TTC549 (cell line): ENCODE data around the gene CADM1.

Source experiments
- FAIRE-seq: peaks from 2 replicates; lab custom pipeline; 2012; peaks lifted over from hg19 to GRCh38; lab: Jason Lieb, UNC

CADM1 gene

DNA sequence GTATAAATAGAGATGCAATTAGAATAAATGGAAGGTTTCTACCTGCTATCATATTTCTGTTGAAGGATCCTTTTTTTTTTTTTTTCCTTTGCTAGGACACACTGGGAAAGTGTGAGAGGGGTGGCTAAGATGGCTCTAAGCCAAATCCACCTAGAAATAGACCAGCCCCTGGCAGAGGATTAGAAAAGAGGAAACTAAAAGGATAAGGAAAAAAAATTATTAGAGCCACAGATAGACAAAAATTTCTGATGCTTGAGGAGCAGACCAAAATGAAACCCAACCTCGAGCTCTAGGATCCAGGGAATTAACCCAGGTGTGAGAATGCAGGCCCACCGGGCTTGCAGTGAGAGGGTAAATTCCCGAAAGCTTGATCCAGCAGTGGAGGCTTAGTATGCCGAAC lies 262.3 kb downstream of the CADM1 start:
- FAIRE-seq: no peak

DNA sequence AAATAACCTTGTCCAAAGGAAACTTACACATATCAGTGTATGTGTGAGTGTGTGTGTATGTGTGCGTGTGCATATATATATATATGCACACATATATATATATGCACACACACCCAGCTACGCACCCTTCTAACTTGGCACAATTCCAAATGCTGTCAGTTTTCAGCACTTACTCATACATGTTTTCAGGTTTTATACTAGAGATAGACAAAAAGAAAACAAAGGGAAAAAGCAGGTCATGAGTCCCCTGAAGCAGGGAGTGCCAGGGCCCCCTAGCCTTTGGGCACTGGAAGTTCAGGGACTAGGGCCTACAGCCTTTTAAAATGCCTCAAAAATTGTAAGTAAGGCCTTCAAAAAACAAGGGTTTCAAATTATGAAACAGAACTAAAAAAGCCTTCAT lies 265.4 kb downstream of the CADM1 start:
- no peak for FAIRE-seq

DNA sequence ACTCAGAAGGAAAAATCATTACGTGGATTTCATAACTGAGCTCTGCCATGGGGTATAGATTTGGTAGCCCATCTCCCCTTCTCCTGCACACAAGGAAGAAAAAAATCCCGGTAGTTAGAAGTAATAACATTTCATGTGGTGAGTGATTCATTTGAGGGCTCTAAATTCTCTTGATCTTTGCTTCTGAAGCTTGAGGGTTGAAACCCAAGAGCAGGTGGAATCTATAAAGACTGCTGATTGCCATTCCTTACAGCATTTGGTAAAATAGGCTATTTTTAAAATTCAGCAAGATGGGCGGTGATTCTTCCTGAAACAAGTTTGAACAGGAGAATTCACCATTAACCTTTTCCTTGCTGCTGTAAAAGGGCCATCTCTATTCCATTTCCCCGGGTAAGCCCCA lies 266.1 kb downstream of the CADM1 start:
- FAIRE-seq: no peak

DNA sequence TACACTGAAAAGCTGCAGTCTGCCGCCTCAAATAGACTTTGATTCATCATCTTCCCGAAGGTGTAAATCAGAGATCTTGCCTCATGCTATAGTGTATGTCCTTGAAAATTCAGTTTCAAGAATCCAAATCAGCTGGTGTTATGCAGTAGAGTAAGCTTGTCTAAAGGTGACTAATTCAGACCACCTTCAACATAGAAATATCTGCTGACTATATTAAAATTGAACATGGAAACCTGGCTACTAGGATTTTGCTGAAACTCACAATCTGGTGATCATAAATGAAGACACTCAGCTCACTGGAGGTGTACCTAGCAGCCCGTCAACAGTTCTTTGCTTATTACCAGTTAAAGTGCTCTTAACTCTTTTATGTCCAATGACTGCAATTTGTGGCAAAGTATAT lies 266.6 kb downstream of the CADM1 start:
- no peak for FAIRE-seq

DNA sequence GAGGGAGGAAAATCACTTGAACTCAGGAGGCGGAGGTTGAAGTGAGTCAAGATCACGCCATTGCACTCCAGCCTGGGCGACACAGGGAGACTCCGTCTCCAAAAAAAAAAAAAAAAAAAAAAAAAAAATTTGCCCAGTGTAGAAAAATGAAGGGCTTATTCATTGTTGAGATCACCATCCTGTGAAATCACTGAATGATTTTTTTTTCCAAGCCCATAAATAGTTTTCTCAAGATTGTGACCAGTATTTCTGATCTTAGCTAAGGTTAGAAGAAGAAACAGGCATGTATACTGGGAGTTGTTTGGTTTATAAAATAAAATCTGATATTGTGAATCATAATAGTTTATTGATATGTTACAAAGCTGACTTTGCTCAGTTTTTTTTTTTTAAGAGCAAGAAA lies 269.4 kb downstream of the CADM1 start:
- FAIRE-seq: no peak

DNA sequence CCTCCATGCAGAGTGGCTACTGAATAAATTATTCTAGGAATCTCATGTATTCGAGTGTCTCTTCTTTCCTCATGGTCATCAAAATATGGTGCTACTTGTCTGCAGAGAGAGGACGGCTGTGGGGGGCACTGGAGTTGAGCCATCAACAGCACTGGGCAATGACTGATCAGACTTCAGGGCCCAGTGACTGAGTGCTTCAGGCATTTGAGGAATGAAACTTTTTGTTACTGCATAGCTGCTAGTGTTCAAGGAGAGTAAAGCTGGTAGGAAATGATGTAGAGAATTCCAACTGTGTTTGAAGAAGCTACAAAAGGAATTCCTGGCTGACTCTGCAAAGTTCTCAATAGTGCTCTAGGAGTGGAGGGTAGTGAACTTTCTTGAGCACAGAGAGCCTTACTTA lies 277.7 kb downstream of the CADM1 start:
- no peak for FAIRE-seq

DNA sequence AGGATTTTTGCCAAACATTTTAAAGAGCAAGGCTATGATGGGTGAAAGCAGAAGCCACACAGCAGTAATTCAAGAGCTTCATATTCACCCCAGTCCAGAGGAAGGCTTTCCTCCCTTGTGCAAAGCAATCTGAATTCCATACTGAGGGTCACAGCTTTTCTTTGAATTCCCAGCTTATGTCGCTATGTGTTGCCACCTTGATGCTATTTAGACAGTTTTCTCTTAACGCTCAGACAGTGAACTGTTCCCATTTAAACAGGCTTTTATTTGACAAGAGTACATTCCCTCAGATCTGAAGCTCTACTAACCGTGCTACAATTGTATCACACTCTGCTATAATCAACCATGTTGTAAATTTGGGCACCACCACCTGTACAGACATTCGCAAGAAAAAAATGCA lies 279.7 kb downstream of the CADM1 start:
- no peak for FAIRE-seq

DNA sequence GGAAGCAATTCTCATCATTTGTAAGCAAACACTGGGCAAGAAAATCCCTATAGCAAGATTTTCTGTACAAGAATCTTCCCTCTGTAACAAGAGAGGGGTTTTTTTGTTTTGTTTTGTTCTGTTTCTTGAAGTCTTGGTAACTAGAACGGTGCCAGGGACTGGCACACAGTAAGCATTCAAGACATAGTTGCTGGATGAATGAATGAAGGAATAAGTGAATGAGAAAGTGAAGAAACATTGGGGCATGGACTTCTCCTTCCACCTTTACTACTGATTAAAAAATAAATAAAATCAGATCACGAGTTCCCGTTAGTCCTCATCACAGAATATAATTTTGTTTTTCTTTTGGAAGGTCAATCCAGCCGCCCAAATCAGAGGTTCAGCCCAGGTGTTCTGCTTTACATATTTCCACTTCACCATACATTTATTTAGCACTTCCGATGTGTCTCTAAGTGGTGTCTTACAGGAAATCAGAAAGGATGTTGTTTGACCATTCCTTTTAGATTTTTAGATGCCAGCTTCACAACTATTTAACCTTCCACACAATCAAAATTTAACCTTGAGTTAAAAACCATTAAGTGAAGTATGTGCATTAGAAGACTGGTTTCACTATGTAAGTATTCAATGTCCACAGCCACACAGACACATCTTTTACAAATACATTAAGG lies 281.2 kb downstream of the CADM1 start:
- no peak for FAIRE-seq

DNA sequence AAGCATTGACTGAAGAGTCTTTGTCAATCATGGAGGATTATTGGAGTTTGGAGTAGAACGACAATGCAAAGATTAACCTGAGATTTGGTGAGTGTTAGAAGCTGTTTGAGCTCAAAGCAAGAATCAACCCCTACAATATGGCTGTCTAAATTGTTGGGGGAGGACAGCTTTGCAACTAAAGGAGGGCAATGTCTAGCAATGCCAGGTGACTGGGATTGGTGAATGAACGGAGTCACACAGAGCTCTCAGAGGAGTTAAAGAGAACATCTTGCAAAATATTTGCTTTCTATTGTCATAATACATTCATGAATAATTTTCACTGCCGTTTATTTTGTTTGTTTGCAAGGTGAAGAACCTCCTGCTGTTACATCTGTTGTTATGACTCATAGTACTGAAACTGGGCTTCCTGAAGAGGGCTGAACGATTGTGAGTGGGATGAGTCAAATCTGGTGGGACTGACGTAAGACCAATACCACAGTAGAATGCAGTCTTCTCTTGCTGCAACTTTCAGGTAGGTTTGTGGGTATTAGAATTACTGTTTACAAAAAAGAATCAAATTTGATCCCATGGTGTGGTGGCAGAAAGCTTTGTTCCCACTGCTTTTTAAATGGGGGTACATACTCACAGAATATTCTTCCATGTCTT lies 281.9 kb downstream of the CADM1 start:
- no peak for FAIRE-seq

DNA sequence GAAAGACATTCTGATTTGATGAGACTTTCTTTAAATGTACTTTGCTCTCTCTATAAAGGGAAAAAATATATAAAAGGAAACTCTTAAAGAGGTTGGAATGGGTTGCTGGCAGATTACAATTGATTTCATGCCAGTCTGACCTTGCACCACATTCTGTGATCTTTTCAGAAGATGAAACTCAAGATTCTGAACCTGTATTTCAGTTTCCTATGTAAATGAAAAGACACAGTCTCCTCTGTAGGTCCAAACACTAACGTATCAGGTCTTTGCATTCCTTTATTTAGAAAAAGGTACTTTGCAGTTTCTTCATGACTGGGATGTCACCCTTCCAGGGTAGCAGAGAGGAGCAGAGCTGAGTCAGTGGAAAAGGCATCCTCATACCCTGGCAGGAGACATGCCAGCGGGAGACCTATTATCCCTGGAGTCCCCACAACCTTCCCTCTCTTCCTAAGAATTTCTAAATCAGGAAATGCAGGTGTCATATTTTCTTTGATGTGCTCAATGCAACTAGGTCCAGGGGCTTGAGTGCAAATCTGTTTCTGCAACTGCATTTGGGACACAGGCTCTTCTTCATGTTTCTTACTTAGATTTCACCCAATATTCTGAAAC lies 282.6 kb downstream of the CADM1 start:
- no peak for FAIRE-seq

DNA sequence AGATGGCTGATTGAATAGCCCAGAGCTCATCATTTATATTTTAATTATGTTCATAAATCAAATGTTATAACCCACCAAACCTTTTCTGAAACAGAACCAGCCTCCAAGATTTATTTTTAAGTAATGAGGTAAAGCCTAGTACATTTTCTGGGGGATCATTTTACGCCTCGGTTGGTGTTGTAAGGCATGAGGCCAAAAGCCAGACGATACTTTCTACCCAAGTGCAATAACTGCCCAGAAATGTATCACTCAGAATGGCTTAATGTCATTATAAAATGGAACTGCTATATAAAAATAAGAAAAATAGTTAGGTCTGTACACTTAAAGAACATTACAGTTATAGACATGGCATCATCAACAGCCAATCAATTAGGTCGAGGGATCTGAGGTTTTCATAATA lies 283.3 kb downstream of the CADM1 start:
- no peak for FAIRE-seq

DNA sequence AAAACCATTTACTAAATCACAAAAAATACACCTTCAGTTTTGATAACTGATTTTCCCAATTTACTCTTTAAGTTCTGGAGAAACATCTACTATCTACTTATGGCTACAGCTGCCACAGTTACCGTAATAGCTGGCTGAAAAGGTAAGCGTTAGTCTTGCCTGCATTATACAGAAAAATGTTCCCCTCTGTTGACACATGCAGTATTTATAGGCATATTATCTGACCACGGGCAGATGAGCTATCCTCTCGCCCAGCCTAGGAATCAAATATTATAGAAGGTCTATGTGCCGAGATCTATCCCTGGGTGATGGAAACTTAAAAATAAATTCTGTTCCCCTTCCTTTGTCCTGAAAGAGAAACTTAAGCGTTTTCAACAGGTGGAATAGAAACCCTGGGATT lies 283.8 kb downstream of the CADM1 start:
- no peak for FAIRE-seq

DNA sequence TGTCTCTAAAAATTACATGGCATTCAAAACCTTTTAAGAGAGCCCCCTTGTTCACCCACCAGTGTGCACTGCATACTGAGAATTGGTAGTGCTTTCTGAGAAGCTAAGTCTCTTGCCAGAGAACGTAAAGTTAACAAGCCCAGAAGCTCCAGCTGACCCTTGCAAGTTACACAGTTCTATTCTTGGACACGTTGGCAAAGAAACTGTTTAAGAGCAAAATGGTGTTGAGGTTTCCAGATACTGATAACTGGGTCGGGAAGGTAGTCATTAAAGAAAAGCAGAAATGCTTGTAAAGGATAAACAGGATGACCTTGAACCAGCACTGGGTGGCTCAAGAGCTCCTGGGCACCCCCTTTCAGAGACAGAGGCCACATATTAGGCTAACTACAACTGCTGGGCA lies 284.8 kb downstream of the CADM1 start:
- FAIRE-seq: no peak

DNA sequence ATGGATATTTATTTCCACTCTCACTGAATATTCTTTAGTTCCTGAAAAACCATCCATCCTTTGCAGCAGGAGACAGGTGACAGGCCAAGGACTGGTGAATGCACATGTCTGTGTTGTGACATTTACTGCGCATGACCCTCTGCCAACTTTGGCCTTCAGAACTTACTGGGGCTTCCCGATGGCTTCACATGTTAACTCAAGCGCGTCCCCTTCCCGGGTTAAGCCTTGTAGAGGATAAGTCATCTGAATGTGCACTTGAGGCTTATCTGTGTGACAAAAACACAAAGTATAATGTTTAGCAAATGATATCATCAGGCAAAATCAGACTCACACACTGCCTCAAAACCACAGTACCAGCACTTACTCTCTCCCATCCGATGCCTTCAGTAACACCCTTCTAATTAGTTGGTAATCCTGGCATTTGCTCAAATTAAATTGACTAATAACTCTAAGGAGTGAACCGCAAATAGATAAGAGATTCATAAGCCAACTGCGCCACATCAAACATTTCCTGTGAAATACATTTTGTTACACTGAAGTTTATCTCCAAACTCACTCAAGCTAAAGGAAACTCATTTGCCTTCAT lies 286.4 kb downstream of the CADM1 start:
- FAIRE-seq: no peak

DNA sequence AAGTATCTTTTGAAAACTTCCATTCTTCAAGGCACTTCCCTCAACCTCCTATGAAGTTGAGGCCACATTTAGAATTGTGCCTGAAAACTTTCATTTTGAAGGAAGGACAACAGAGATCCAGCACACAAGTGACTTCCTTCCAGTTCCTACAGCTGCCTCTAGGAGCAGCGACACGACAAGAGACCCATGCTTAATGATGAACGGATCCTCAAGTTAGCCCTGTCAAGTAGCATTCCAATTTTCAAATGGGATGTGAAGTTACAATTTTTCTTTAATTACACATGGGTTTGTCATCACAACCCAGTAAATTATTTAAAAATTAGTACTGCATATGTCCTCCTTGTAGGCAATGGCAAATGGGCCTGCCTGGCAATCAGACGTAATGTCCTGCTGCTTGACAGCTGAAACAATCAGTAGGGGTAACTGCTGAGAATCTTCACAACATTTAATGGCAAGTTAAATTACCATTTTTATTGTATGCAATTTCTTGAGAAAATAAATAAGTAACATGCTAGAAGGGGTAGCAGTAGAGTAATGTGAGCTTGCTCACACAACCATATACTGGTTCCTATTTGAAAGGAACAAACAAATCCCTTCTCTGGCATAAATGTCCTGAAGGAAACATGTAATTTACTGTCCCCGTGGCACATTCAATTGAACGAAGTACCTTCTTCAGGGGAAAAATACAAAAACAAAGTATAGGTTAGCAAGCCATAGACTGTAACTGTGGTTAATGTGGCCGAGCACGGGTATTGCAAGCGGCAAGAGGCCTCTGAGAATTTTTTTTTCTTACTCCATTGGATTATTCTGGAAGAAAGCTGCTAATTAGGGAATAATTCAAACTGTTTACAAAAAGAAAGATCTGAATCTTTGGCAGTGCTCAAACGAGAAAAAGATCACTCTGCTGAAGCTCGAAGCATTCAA lies 288.3 kb downstream of the CADM1 start:
- no peak for FAIRE-seq

DNA sequence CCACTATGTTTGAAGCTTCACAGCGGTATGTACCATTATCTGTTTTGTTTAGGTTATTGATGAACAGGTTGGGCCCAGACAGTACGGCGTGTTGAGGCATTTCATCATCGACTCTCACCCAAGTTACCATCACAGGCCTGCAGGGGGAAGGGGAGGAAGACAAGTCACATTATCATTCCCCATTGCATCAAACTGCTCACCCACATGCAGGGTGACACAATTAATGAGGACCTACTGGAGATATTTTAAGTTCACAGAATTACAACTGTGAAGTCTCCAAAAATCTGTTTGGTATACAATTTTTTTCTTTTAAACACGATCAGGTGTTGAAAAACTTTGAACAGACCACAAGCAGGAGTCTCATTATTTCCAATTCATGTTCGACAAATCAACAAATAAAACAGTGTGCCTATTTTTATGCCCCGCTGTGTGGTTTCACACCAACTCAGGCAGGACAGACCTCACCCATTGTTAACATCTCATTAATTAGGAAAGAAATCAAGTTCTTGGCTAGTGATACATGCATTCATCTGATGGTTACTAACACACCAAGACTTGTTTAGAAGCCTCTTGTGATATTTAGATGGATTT lies 289.5 kb downstream of the CADM1 start:
- FAIRE-seq: no peak

DNA sequence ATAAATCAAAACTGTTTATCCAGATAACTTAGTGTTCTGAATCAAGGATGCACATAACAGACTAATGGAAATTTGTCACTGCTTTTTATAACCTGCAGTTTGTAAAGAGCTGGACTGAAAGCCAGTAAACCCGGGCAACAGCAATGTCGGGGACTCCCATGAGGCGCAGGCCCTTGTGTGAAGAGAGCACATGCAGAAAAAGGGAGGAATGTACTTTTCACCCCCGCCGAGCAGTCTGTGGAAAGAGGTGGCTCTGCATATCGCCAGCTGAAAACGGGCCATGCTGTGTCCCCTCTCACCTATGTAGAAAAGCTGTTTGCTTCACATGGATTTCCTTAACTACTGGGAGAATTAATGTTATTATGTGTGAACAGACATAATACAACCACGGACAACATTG lies 291.2 kb downstream of the CADM1 start:
- FAIRE-seq: no peak

DNA sequence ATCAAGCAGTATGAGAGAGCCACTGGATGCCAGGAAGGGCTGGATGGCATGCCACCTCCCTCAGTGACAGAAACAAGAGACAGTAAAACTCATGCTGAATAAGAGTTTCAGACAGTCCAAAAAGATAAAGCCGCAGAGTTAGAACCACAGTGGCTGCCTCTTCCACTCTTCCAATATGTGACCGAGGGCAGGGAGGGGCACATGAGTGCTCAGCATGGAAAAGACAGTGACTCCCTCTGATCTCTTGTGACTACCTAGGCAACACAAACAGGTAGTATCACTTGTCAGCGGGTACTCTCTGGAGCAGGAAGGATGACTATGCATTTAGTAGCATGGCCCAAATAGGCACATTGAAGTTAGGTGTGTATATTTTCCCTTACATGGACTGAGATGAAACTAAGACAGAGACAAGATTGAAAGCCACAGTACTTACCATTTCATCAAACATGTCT lies 295.4 kb downstream of the CADM1 start:
- no peak for FAIRE-seq

DNA sequence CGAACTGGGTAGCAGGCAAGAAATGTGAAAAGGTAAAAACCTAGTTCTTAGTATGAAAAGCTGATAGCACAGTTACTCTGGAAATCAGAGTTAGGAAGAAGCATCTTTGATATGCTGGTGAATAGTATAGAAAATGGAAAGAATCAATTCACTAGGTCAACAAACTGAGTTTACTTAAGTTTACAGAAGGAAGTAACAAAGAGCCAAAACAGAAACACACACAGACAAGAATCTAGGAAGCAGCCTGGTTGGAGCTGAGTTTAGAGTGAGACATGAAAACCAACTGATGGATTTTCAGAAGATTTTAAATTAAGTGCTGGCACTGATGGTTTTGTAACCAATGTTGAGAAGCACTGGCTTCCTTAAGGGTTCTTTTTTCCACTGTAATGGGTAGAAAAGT lies 296.3 kb downstream of the CADM1 start:
- no peak for FAIRE-seq

DNA sequence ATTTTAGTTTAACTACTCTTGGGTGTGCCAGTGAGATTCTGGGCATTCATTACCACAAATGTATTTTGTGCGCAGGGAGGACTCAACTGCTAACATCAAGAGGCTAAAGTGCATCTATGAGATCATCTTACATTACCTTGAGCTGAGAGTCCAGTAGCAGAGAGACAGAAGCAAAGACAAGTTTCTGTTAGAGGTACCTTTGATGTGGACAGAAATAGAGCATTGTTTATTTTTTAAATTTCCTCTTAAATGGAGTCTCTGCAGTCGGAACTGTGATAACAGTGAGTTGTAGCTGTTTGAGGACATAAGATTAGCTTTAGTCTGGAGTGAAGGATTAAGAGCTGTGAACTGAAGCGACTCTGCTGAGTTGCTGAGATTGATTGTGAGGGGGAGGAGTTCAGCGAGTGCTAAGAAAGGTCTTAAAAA lies 297.0 kb downstream of the CADM1 start:
- no peak for FAIRE-seq

DNA sequence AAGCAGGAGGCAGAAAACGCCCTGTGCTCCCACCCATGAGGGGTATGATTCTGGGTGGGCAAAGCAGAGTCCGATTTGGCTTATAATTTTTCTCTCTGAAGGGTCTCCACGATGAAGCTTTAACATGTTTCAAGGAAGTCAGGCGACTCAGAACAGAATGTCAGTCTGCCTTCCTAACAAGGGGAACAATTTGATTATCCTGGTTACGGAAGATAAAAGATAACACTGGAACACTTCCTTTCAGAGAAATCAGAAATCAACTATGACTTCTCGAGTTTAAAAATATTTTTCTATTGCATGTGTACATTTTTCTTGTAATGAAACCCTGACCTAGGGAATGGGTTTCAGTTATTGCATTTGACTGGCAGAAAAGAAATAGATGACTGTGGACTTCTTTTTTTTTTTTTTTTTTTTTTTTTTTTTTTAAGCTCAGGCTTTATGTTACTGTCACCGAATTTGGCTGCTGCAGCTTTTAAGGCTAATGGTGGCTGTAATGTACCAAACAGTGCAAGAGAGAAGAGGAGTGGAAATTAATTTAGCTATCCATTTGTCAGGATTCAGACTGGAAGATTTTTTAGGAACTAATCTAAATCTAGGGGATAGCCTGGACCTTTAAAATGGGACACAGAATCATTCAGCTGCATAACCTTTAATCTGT lies 297.7 kb downstream of the CADM1 start:
- FAIRE-seq: no peak
